Measurements from ENCODE around the gene XXYLT1. TPM values are rescaled to one million over a fixed set of nuclear protein-coding genes. Genes with fewer than 3 reads are reported as not detected.

The XXYLT1 gene
- total and polyA plus RNA-seq, 2 of the 8 experiments (the other 6 are each of a cell fraction or from before 2014, with no cell fraction given): 18.9 to 23.8 TPM

GRCh38 chr3:195173657-195174056, 97.3 kb downstream of the XXYLT1 start:
- Histone ChIP-seq H3K4me1 (replicated peaks in 1 of 4; ENCODE audit: control insufficient read depth in 3 of 4, insufficient read depth in 4 of 4, low read length in 3 of 4) (peaks cover 3 to 11% (median 8%) of the 10 kb centered on the region in 4 experiments; a peak in 6 of 7 replicates), H2BK120ac (replicated peaks; ENCODE audit: low read depth, low read length) (no peak overlapping the region), H3K27me3 (replicated peaks in 1 of 4; ENCODE audit: control insufficient read depth in 3 of 4, extremely low read depth in 1 of 4, insufficient read depth in 3 of 4, low read length in 3 of 4) (no peaks in the 10 kb centered on the region), H2AFZ (ENCODE audit: low read length) (no peak overlapping the region), H3K4me3 (ENCODE audit: extremely low read depth in 1 of 4, insufficient read depth in 2 of 4, low read depth in 3 of 4, low read length in 4 of 4) (no peak overlapping the region), H4K91ac (replicated peaks; ENCODE audit: insufficient read length, low read length) (no peak overlapping the region), H2AK5ac (ENCODE audit: low read depth, low read length) (no peak overlapping the region), H4K5ac (ENCODE audit: insufficient read length, low read depth, low read length) (no peak overlapping the region), H2BK15ac (ENCODE audit: low read length) (no peak overlapping the region), H3K9ac (replicated peaks in 1 of 4; ENCODE audit: extremely low read depth in 1 of 4, low read depth in 3 of 4, low read length in 3 of 4) (no peak overlapping the region), H3K36me3 (ENCODE audit: control insufficient read depth in 2 of 4, insufficient read depth in 4 of 4, low read length in 3 of 4) (no peaks in the 10 kb centered on the region), H3K9me3 (ENCODE audit: insufficient read depth in 2 of 2, low read depth in 1 of 2, low read length in 1 of 2) (no peaks in the 10 kb centered on the region), H2BK5ac (ENCODE audit: low read depth, low read length) (no peak overlapping the region), H3K27ac (ENCODE audit: low read depth, low read length) (no peak overlapping the region), H3K56ac (replicated peaks; ENCODE audit: insufficient read length, low read depth, low read length) (no peak overlapping the region), H2BK12ac (ENCODE audit: low read depth, low read length) (no peak overlapping the region), H3K18ac (ENCODE audit: extremely low read depth, low read length) (no peak overlapping the region), H4K8ac (ENCODE audit: extremely low read depth, insufficient read depth, low read length) (no peak overlapping the region), H3K14ac (ENCODE audit: insufficient read length) (no peak overlapping the region), H3K23me2 (ENCODE audit: low read depth, low read length) (no peaks in the 10 kb centered on the region), H3K79me2 (ENCODE audit: control insufficient read depth in 1 of 2, insufficient read depth in 2 of 2, low read length in 2 of 2) (peaks cover 0 to 18% of the 10 kb centered on the region in 2 experiments; a peak in 2 of 4 replicates), H3K79me1 (ENCODE audit: low read depth, low read length) (peaks cover 6% of the 10 kb centered on the region), H2BK20ac (ENCODE audit: low read length) (no peak overlapping the region), H3K4me2 (ENCODE audit: insufficient read depth in 1 of 2, low read depth in 2 of 2, low read length in 2 of 2) (no peak overlapping the region), H4K20me1 (replicated peaks in 1 of 2; ENCODE audit: control insufficient read depth in 1 of 2, insufficient read depth in 2 of 2, low read length in 2 of 2) (no peaks in the 10 kb centered on the region), H3K4ac (replicated peaks; ENCODE audit: insufficient read length, low read depth, low read length) (no peak overlapping the region), H3K23ac (ENCODE audit: insufficient read length) (no peak overlapping the region)
- ChIA-PET CTCF (ENCODE audit: partially characterized antibody) (interaction anchor here (1.0 to 2.4 kb wide), 12 partner anchors 11 to 73 kb away, joined by 3 to 8 read pairs (median 4); no protein-coding TSS in a partner anchor), POLR2A (ENCODE audit: partially characterized antibody) (interaction anchor here (0.9 to 1.4 kb wide), 3 partner anchors 21 to 87 kb away, joined by 3 read pairs; no protein-coding TSS in a partner anchor)
- FAIRE-seq (no peak), DNase-seq (ENCODE audit: low read depth in 1 of 2, low spot score in 2 of 2) (no peak)
- 94% methylated on average over 9 of the region's 9 CpGs; no CpG with 5 or more reads in 1 of the 2 experiments for WGBS, 2 experiments (ENCODE audit: extremely low coverage in 1 of 2, insufficient coverage in 1 of 2, insufficient read length in 1 of 2, insufficient replicate concordance in 2 of 2, low coverage in 1 of 2, low lambda C conversion rate in 2 of 2, missing lambda C conversion rate in 1 of 2)
- TF ChIP-seq HDAC6 (IDR thresholded peaks at IDR 0.05; ENCODE audit: low read depth, low read length) (no peak), JUN (IDR thresholded peaks at IDR 0.05; ENCODE audit: low read depth, low read length) (no peak), GTF2F1 (IDR thresholded peaks at IDR 0.05; ENCODE audit: borderline replicate concordance, low read depth, low read length) (no peak), GABPA (IDR thresholded peaks at IDR 0.05; ENCODE audit: borderline replicate concordance, insufficient read depth, low read length) (no peak), JUND (IDR thresholded peaks at IDR 0.05; ENCODE audit: low read length) (no peak), KDM4A (IDR thresholded peaks at IDR 0.05; ENCODE audit: low read depth, low read length, severe bottlenecking) (no peak)
